ENCODE results near the gene TMEM9B. TPM values are rescaled to one million over a fixed set of nuclear protein-coding genes. Genes with fewer than 3 reads are reported as not detected.

TMEM9B gene
- total RNA-seq = 23.5 and 27.4 TPM in 2 replicates

GRCh38 chr11:8964324-8965320 lies at the start of gene TMEM9B:
Gene TMEM9B, minus strand, starts transcription at chr11:8964442. Its CDS starts 129 bp downstream, at chr11:8964313.

DNA sequence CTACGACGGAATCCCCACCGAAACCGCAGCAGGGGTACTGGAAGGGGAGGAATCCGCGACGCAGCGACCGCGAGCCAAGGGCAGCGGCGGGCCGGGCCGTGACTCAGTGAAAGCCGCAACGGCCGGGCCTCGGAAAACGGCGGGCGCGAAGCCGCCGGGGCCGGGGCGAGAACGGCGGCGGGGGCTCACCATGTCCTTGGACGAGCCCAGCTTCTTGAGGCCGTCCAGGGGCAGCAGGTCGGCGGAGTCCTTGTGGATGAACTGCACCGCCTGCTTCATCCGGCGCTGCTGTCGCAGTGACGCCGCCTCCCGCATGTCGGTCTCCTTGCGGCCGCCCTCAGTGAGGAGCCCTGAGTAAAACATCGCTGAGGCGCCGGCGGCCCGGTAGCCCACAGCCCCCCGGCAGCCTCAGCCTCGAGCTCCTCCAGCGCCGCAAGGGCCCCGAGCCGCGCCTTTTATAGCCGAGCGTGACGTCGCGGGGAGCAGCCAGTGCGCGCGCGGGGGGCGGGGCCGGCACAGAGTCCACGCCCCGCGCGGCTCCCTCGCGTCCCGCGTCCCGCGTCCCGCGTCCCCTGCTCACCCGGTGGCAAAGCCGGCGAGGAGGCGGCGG lies 39.4 kb upstream of the TMEM9B start, which contains the start of gene NRIP3:
Gene NRIP3, minus strand, starts transcription at position 429 of the 610 bp plus-strand sequence. Its CDS starts 66 bp downstream, at position 363.

DNA sequence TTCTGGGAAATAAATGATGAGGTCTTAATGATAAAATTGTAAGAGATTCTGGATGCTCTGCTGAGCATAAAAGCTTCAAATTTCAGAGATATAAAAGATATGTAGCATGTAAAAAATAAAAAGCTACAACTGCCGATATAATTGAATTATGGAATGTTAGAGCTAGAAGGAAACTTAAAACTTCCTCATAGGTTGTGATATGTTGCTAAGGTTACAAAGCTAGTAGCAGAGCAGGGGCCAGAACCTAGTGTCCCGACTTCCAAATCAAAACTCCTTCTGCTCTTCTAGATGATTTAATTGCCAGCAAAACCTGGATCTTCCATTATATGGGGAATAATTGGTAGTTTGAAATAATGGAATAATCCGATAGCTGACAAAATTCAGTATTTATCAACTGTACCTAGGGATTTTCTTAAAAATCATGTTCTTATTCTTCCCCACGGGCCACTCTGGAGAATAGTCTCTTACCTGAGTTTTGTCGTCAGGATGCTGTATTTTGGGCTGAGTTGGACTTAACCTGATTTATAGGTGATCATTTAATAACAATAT lies 21.6 kb downstream of the TMEM9B start, which contains the start of gene ASCL3:
Gene ASCL3, minus strand, starts transcription at position 499 of the 549 bp plus-strand sequence. CDS start 4,855 bp downstream, outside the sequence.

DNA sequence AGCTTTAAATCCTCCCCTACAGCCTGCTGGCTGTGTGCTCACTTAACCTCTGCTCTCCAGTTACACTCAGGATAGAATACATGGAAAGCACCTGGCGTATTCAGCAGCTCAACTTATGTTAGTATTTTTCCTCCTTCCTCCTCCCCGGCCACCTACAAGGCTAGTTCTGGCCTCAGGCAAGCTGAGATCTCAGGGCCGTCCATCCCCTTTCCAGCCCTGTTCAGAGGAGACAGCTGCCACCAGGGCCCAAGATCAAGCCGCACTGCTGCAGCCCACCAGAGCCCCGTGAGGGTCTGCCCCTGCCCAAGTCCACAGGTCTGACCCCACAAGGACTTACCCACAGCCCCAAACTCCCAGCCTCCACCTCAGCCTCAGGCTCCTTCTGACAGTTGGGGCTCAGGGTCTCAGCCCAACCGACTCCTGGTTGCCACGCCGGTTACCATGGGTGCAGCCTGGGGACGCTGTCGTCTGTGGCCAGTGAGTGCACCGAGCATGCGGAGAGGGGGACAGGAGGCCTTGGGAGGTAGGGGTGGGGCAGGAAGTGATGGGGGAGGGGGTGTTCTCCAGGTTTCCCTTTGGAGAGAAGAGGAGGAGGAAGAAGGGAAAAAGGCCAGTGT lies 31.6 kb downstream of the TMEM9B start, which contains the start of gene C11orf16:
Gene C11orf16, minus strand, starts transcription at position 384 of the 617 bp plus-strand sequence. CDS start 639 bp downstream, outside the sequence.

DNA sequence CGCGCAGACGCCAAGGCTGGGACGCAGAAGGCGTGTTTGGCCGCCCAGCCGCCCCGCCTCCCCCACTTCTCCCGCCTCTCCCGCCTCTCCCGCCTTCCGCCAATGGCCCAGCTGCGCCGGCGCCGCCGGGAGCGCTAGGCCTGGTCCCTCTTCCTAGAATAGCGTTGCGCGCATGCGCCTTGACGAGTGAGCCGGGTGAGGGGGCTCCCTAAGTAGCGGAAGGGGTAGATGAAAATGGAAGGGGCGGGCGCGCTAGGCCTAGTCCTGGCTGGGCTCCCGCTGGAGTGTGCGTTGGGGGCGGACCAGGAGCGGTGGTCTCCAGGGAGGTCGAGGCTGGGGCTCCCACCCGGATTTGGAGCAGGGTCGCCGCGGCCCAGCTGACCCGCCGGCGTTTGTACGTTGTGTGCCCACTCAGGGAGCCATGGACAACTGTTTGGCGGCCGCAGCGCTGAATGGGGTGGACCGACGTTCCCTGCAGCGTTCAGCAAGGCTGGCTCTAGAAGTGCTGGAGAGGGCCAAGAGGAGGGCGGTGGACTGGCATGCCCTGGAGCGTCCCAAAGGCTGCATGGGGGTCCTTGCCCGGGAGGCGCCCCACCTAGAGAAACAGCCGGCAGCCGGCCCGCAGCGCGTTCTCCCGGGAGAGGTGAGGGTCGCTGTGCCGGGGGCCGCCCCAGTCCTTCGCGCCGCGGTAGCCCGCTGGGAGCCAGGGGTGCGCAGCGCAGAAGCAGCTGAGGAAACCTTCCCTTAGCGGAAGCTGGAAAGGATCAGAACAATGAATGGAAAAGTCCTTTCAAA lies 53.0 kb downstream of the TMEM9B start, which contains the start of gene AKIP1:
Gene AKIP1, plus strand, starts transcription at position 161 of the 795 bp plus-strand sequence. Its CDS starts 261 bp downstream, at position 422.

Other genes with a start within 250 kb of the TMEM9B start
- 29.5 and 32.5 TPM in 2 replicates for gene AKIP1, start 53.3 kb downstream of the TMEM9B start, total RNA-seq
- not detected in 2 replicates for gene C11orf16, start 31.5 kb downstream of the TMEM9B start, total RNA-seq
- gene ASCL3, start 21.4 kb downstream of the TMEM9B start, total RNA-seq = not detected in 2 replicates
- 3.8 and 16.9 TPM in 2 replicates for gene NRIP3, start 39.6 kb upstream of the TMEM9B start, total RNA-seq
- 0.25 and 0.33 TPM in 2 replicates for gene SCUBE2, start 127.2 kb upstream of the TMEM9B start, total RNA-seq

Measured in mesangial cell (primary cell).